Activated B cell treated with CpG ODN at 0.5 μM for 24 hours (primary cell): ENCODE measurements around the gene SCRN1. TPM values are rescaled to one million over a fixed set of nuclear protein-coding genes. Genes with fewer than 3 reads are reported as not detected.
A peak's percentile ranks its signal among the peaks of the same experiment; 100 is the strongest.

ENCODE experiments used
- ATAC-seq: fragments of 200-7000 bp; cut with Tn5 transposase; one replicate; pipeline ENCODE4 v1.10.0; 2021; ENCODE audit warnings: low read depth, mild to moderate bottlenecking, moderate library complexity
- CTCF ChIA-PET: fragments of 350-600 bp; sonication (Branson Sonifier 250); formaldehyde crosslinking; loops from one replicate; lab custom pipeline; 2021; ENCODE audit warnings: antibody characterized with exemption; lab: Charles Lee
- POLR2A ChIA-PET: fragments of 350-600 bp; sonication (Branson Sonifier 250); formaldehyde crosslinking; loops from one replicate; lab custom pipeline; 2021; ENCODE audit warnings: antibody characterized with exemption; lab: Charles Lee
- DNase-seq: peaks from one replicate; pipeline ENCODE4 v3.0.0; 2022
- H3K27ac Mint-ChIP-seq: one replicate; pipeline ENCODE4 v1.8.0; 2020; ENCODE audit warnings: mixed read lengths
- H3K27me3 Mint-ChIP-seq: one replicate; pipeline ENCODE4 v1.8.0; 2021; ENCODE audit warnings: mixed read lengths
- H3K36me3 Mint-ChIP-seq: one replicate; pipeline ENCODE4 v1.8.0; 2021; ENCODE audit warnings: low read depth, mixed read lengths
- H3K4me1 Mint-ChIP-seq: one replicate; pipeline ENCODE4 v1.8.0; 2021; ENCODE audit warnings: mixed read lengths
- H3K4me3 Mint-ChIP-seq: one replicate; pipeline ENCODE4 v1.8.0; 2020; ENCODE audit warnings: mild to moderate bottlenecking, mixed read lengths
- H3K9me3 Mint-ChIP-seq: one replicate; pipeline ENCODE4 v1.8.0; 2020; ENCODE audit warnings: mixed read lengths
- intact Hi-C: fragments of 100-400 bp; cut with micrococcal nuclease; formaldehyde crosslinking; loops from one replicate; pipeline ENCODE4 v1.15.1; 2024
- total RNA-seq: library from RNA; stranded (reverse); gene quantifications from 2 replicates; pipeline ENCODE4 v1.2.3, GENCODE V29; 2022
- TF ChIP-seq, protein P1 (sequence below): fragments of 200-600 bp; IDR thresholded peaks from one replicate; pipeline ENCODE4 v1.8.0; 2022; ENCODE audit warnings: antibody characterized with exemption, mild to moderate bottlenecking

Gene SCRN1
- total RNA-seq, 1 donor from 2014 or later, result 48.7 TPM

DNA sequence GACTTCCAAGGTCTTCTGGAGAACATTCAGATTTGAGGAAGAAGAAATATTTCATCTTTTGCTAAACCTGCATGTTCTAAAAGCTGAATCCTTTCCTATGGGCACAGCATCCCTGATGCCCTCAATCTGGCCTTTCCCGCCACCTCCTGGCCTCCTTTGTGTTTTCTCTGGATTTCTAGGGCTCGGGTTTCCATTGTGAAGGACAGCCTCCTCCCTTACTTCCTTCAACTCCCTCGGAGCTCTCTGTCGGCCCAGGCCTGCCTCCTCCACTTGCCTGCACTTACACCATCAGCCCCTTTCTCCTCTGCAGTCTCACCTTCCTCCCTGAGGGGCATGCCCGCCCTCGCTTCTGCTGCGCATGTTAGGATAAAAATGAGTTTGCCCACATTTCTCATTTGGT is 107.9 kb downstream of the SCRN1 start:
- intact Hi-C loops, result no loop called here
- Mint-ChIP-seq H3K36me3 (no peaks in the 10 kb centered on the region), H3K4me1 (peaks cover 7% of the 10 kb centered on the region), H3K4me3 (no peak overlapping the region), H3K27me3 (peaks cover 16% of the 10 kb centered on the region), H3K27ac (no peak overlapping the region), H3K9me3 (no peaks in the 10 kb centered on the region)
- CTCF ChIA-PET, result interaction anchor here (0.9 kb wide), 1 partner anchor 180 kb away, joined by 4 read pairs; no protein-coding TSS in a partner anchor
- TF ChIP-seq, protein P1, sequence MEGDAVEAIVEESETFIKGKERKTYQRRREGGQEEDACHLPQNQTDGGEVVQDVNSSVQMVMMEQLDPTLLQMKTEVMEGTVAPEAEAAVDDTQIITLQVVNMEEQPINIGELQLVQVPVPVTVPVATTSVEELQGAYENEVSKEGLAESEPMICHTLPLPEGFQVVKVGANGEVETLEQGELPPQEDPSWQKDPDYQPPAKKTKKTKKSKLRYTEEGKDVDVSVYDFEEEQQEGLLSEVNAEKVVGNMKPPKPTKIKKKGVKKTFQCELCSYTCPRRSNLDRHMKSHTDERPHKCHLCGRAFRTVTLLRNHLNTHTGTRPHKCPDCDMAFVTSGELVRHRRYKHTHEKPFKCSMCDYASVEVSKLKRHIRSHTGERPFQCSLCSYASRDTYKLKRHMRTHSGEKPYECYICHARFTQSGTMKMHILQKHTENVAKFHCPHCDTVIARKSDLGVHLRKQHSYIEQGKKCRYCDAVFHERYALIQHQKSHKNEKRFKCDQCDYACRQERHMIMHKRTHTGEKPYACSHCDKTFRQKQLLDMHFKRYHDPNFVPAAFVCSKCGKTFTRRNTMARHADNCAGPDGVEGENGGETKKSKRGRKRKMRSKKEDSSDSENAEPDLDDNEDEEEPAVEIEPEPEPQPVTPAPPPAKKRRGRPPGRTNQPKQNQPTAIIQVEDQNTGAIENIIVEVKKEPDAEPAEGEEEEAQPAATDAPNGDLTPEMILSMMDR, result no peak
- POLR2A ChIA-PET, result interaction anchor here (0.6 kb wide), 1 partner anchor 8 kb away, joined by 6 read pairs; no protein-coding TSS in a partner anchor
- ATAC-seq, result no peak
- DNase-seq, result no peak

DNA sequence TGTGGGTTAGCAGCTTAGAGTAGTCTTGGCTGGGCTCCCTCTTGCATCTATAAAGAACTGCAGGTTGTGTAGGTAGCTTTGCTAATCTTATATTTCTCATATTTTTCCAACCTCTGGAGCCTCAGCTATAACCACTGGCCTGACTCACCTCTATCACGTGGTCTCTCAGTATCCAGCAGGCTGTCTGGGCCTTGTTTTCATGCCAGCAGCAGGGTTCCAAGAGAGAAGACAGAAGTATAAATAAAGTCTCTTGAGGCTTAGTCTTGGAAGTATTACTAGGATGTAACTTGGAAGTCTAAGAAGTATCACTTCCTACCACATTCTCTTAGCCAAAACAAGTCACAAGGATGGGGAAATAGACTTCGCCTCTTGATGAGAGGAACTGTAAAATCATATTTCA is 110.0 kb downstream of the SCRN1 start:
- TF ChIP-seq, protein P1, result no peak
- no peak for DNase-seq
- no peak for ATAC-seq
- peaks cover 5% of the 10 kb centered on the region for H3K4me1 Mint-ChIP-seq
- no peak overlapping the region for H3K4me3 Mint-ChIP-seq
- H3K36me3 Mint-ChIP-seq, result no peaks in the 10 kb centered on the region
- intact Hi-C loops, result loop anchor here (10.0 kb wide), 2 partner anchors 395 to 955 kb away; no protein-coding TSS in a partner anchor
- POLR2A ChIA-PET, result no interaction called here
- no peak overlapping the region for H3K27ac Mint-ChIP-seq
- H3K27me3 Mint-ChIP-seq, result peaks cover 16% of the 10 kb centered on the region
- H3K9me3 Mint-ChIP-seq, result no peaks in the 10 kb centered on the region
- CTCF ChIA-PET, result interaction anchor here (2.4 to 4.3 kb wide), 3 partner anchors 42 to 194 kb away, joined by 8 to 76 read pairs (median 26); no protein-coding TSS in a partner anchor

DNA sequence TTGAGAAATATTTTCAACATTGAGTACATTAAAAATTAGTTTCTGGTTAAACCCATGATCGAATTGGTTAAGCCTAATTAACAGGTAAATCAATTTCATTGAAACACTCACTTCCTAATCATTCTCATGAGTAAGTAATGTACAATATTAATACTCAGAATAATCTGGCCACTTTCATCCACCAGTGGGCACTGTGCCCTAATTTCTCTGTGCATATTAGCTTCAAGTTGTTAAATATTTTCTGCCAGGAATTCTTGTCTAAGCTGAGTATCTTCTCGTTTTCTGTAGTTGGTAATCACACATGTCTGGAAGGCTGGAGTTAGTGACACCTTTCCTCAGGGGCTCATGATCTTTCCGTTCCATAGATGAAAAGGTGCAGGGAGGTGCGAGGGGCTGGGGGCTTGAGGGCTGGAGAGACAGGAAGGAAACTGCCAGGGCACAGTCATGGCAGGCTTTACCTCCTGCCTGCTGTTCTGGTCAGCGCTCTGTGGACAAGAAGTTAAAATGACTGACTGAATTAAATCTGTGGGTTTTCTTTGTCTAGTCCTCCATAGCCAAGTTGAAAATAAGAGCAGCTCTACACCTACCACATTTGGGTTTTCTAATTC is 111.4 kb downstream of the SCRN1 start:
- H3K4me1 Mint-ChIP-seq, result peaks cover 3% of the 10 kb centered on the region
- no peaks in the 10 kb centered on the region for H3K36me3 Mint-ChIP-seq
- intact Hi-C loops, result loop anchor here (1.0 to 10.0 kb wide), 6 partner anchors 43 to 953 kb away; no protein-coding TSS in a partner anchor
- peaks cover 12% of the 10 kb centered on the region for H3K27me3 Mint-ChIP-seq
- ChIA-PET POLR2A (no interaction called here), CTCF (interaction anchor here (0.9 to 4.3 kb wide), 6 partner anchors 44 to 687 kb away, joined by 3 to 76 read pairs (median 16); no protein-coding TSS in a partner anchor)
- no peak for DNase-seq
- TF ChIP-seq, protein P1, result peak; percentile 37
- H3K4me3 Mint-ChIP-seq, result no peak overlapping the region
- no peak overlapping the region for H3K27ac Mint-ChIP-seq
- peak; percentile 31 for ATAC-seq
- no peaks in the 10 kb centered on the region for H3K9me3 Mint-ChIP-seq

DNA sequence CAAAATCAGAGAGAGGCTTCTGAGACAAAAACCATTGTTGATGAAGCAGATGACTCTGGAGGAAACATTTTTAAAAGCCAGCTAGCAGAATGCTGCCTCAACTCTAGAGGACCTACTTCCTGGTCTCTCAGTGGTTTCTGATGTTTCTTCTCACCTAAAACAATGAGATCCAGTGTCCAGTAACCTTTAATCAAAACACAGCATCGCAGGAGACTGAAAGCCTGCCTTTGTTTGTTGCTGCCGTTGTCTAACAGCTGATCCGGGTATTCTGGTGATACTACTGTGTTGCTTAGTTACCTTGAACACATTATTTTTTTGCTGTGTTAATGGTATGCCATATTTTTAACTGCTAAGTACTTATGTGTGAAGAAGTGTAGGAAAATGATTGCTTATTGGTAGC is 112.4 kb downstream of the SCRN1 start:
- ChIA-PET CTCF (interaction anchor here (2.4 to 4.3 kb wide), 4 partner anchors 45 to 688 kb away, joined by 8 to 76 read pairs (median 24); no protein-coding TSS in a partner anchor), POLR2A (no interaction called here)
- TF ChIP-seq, protein P1, result no peak
- H3K27me3 Mint-ChIP-seq, result peaks cover 8% of the 10 kb centered on the region
- peaks cover 3% of the 10 kb centered on the region for H3K4me1 Mint-ChIP-seq
- no peak overlapping the region for H3K27ac Mint-ChIP-seq
- intact Hi-C loops, result loop anchor here (10.0 kb wide), 2 partner anchors 398 to 952 kb away; no protein-coding TSS in a partner anchor
- ATAC-seq (no peak), DNase-seq (no peak)
- H3K36me3 Mint-ChIP-seq, result no peaks in the 10 kb centered on the region
- no peak overlapping the region for H3K4me3 Mint-ChIP-seq
- no peaks in the 10 kb centered on the region for H3K9me3 Mint-ChIP-seq

DNA sequence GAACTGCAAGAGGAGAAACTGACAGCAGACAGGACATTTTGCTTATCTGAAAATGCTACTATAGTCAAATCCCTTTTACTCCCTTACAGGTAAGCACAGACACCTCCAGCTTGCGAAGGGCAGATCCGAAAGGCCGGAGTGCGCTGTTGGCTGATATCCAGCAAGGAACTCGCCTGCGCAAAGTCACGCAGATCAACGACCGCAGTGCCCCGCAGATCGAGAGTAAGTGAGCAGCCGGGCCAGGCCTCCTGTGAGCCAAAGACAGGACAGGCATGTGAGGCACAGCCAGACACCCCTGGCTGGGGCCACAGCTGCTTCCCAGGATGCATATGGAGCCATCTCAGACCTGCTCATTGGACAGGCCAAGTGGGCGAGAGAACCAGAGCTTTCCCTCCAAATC is 113.9 kb downstream of the SCRN1 start:
- ChIA-PET CTCF (interaction anchor here (3.4 kb wide), 1 partner anchor 689 kb away, joined by 23 read pairs; no protein-coding TSS in a partner anchor), POLR2A (no interaction called here)
- H3K4me3 Mint-ChIP-seq, result no peak overlapping the region
- peaks cover 7% of the 10 kb centered on the region for H3K27me3 Mint-ChIP-seq
- intact Hi-C loops, result loop anchor here (10.0 kb wide), 2 partner anchors 399 to 951 kb away; no protein-coding TSS in a partner anchor
- no peaks in the 10 kb centered on the region for H3K9me3 Mint-ChIP-seq
- no peak for ATAC-seq
- no peaks in the 10 kb centered on the region for H3K36me3 Mint-ChIP-seq
- no peak overlapping the region for H3K27ac Mint-ChIP-seq
- TF ChIP-seq, protein P1, result no peak
- peaks cover 3% of the 10 kb centered on the region for H3K4me1 Mint-ChIP-seq
- no peak for DNase-seq
